GM12873 (cell line): Measurements from ENCODE around the gene CLEC18A.

ENCODE experiments used
- CTCF ChIP-seq: IDR thresholded peaks from 2 replicates; pipeline ENCODE4 v1.5.1; 2012; ENCODE audit warnings: low read depth, mild to moderate bottlenecking, moderate library complexity, low read length, control low read depth; ENCODE audit not compliant: insufficient read depth; ENCODE audit errors: missing control alignments

Gene CLEC18A

DNA sequence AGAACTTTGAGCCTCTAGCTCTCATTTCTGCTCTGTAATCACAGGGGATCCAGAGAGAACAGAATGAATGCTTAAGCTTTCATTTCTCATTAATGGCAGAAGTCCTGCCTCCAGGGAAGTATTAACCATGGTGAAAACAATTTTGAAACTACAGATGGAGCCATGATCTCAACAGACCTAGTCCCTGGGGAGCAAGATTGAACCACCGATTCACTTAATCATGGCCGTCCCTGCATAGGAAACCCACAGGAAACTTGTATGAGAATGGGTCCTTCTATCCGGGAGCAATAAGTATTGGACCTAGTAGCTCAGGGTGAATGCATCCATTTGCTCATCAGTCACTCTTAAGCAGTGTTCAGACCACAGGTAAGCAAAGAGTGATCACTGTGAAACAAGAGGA lies 40.2 kb upstream of the CLEC18A start:
- no peak for TF ChIP-seq CTCF

DNA sequence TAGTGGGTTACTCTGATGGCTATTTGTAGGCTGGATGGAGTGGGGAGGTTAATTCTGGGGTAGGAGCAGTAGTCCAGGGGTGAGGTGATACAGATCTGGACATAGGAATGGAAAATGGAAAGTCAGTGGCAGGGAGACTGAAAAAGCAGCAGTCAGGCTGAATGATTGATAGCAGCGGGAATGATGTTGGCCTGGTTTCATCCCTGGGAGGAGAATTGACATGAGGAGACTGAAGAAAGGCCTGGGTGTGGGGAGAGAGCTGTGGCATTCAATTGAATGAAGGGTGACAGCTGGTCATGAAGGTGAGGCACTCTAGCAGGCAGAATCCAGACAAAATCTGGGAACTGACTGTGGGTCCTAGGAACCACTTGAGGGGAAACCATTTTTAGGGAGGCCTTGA lies 34.7 kb upstream of the CLEC18A start:
- TF ChIP-seq CTCF: no peak

- TF ChIP-seq CTCF: no peak
Observed at GRCh38 chr16:69917311-69917710, 33.8 kb upstream of the CLEC18A start.

- no peak for TF ChIP-seq CTCF
Observed at GRCh38 chr16:69917739-69918138, 33.4 kb upstream of the CLEC18A start.

- no peak for TF ChIP-seq CTCF
Observed at GRCh38 chr16:69918241-69918640, 32.9 kb upstream of the CLEC18A start.

GRCh38 chr16:69921127-69921526 lies 30.0 kb upstream of the CLEC18A start:
- TF ChIP-seq CTCF: no peak

GRCh38 chr16:69922200-69922599 lies 28.9 kb upstream of the CLEC18A start:
- no peak for TF ChIP-seq CTCF
